UCSD-AML1 (cell line): ENCODE results near the gene IL12RB1.

Experiments
- DNase-seq: peaks from one replicate; lab custom pipeline; 2025; ENCODE audit not compliant: unreplicated experiment; lab: John Stamatoyannopoulos, UW

Gene IL12RB1

DNA sequence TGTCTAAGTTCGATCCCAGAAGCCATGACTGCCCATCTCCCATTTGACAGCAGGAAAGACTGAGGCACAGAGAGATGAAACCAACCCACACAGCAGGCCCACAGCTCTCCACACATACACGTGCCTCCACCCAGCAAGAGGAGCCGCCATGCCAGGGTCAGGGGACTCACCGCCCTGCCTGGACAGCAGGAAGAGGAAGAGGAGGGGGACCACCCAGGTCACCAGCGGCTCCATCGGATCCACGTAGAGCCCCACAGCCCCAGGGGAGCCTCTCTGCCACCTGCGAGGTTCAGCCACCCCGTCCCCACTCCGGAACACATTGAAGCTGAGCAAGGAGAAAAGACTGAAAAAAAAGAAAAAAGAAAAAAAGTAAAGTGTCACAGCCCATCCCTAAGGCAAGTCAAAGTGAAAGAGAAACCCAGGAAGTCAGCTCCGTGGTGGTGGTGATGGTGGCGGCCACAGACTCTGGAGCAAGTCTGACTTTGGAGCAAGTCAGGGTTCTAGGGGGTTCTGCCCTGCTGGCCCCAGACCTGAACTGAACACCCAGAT, at the start of gene IL12RB1:
Gene IL12RB1 (minus strand): TSS at position 345 of the 549 bp plus-strand sequence. CDS start 111 bp downstream, at position 234.
- peak; percentile 42 for DNase-seq

DNA sequence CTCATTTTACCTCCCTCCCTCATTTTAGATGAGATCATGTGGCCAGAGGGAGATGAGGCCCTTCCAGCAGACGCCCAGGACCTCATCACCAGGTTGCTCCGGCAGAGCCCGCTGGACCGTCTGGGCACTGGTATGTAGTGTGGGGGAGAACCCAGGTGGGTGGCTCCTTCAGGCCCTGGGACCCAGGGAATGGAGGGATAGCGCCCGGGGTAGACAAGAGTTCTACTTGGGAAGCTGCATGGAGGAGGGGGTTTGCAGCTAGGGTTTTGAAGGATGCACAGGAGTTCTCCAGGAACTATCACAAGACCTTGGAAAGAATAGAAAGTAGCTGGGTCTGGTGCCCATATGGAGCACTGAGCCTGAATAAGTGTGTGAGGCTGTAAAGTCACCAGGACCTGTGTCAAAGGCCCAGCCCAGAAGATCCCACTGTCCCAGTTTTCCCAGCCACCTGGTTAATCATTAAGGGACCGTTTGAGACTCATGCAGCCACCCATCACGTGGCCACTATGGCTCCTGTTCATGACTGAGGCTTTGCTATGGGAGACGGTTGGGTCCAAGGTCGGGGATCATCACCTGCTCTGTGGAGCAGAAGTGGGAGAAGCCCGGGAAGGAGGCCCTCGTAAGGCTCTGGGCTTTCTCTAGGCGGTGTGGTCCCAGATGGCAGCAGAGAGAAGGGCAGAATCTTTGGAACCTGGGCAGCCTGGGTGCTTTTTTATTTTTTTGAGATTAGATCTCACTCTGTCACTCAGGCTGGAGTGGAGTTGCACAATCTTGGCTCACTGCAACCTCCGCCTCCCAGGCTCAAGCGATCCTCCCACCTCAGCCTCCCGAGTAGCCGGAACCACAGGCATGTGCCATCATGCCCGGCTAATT, 49.2 kb upstream of the IL12RB1 start:
- no peak for DNase-seq

DNA sequence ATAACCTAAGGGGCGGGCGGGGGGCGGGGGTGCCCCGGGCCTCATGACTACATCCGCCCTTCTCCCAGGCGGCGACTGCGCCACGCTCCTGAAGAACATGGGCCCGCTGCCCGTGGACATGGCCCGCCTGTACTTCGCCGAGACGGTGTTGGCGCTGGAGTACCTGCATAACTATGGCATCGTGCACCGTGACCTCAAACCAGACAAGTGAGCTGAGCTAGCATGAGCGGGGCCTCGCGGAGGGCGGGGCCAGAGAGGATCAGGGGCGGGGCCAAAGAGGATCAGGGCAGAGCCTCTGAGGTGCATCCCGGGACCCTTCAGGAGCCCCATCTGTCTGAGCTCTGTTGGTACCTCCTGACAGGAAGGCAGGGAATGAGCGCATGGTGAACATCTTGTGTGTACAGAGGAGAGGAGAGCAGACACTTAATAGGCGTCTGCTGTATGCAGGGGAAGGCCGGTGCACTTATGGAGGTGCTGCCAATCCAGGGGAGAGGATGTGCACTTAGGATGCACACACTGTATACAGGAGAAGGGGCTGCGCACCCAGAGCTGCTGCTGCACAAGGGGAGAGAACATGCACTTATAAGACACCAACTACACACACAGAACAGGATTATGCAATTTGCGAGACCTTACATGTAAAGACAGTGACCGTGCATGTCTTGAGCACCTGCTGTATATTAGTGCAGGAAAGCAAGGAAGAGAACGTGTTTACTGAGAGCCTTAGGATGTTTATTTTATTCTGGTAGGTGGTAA, 45.3 kb upstream of the IL12RB1 start:
- DNase-seq = no peak

DNA sequence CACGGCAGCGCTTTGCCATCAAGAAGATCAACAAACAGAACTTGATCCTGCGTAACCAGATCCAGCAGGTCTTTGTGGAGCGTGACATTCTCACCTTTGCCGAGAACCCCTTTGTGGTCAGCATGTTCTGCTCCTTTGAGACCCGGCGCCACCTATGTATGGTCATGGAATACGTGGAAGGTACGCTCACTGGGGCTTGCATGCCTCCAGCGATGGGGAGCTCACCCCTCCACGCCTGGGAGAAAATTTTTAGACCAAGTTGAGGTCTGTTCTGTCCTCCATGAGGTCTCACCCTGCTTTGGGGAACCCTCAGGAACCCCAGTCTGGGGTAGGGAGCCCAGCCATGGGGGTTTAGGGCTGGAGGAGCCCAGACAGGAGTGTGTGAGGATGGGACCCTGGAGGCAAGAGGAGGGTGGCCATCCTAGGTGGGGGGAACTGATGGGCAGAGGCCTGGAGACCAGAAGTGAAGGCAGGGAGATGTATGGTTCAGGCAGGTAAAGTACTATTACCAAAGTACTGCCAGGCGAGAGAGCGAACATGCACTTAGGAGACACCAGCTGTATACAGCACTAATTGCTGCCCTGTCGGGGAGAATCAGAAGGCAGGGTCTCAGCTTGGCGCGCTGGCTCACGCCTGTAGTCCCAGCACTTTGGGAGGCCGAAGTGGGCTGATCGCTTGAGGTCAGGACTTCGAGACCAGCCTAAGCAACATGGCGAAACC, 43.9 kb upstream of the IL12RB1 start:
- no peak for DNase-seq

DNA sequence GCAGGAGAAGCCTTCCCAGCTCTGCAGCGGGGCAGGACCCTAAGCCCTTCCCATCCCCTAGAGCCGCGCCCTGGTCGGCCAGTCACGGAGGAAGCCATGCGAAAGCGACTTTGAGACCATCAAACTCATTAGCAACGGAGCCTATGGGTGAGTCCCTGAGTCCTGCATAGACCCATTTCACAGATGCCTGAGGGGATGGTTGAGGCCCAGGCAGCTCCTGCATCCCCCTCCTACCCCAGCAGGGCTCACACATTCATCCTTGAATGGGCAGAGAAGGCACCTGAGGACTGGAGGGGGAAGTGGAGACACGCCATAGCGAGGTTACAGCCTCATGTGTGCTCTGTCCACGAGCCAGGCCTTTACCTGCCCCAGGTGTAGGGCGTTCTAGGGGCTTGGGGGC, 42.1 kb upstream of the IL12RB1 start:
- DNase-seq = no peak

DNA sequence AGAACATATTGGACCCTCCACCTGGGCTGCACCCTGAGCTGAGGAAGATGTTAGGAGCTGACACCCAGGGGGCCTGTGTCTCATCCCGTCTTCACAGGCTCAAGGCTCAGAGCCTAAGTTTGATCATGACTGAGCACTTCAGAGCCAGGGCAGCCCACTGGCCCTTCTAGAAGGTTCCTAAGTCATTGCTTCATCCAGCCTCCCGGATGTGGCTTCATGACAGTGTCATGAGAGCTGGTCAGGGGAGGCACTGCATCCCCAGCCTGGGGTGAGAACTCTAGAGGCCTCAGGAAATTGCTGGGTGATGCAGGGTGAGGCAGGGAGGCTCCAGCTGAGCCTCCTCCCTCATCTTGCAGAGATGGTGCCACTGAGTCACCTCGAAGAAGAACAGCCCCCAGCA, 41.3 kb upstream of the IL12RB1 start:
- peak; percentile 72 for DNase-seq

DNA sequence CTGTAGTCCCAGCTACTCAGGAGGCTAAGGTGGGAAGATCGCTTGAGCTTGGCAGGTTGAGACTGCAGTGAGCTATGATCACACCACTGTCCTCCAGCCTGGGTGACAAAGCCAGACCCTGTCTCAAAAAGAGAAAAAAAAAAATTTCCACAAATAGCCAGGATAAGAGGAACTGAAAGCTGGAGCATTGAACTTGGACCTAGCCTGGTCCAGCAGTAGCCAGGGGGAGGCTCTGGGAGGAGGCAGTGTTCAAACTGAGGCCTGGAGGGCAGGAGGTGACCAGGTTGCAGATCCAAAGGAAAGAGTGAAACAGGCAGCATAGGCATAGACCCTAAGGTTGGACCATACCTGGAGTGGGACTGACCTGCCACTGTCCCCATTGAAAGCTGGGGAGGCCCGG, 39.4 kb upstream of the IL12RB1 start:
- DNase-seq = no peak

DNA sequence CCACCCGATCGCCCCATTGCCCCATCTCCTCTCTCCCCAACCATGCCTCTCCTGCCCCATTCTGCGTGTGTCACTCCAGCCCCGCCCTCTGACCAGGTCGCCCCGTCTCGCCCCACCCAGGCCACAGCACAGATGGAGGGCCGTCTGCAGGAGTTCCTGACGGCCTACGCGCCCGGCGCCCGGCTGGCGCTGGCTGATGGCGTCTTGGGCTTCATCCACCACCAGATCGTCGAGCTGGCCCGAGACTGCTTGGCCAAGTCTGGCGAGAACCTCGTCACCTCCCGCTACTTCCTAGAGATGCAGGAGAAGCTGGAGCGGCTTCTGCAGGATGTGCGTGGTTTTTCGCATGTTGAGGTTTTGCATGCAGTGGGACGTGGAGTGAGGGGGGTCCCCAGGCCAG, 37.1 kb upstream of the IL12RB1 start:
- DNase-seq = no peak

DNA sequence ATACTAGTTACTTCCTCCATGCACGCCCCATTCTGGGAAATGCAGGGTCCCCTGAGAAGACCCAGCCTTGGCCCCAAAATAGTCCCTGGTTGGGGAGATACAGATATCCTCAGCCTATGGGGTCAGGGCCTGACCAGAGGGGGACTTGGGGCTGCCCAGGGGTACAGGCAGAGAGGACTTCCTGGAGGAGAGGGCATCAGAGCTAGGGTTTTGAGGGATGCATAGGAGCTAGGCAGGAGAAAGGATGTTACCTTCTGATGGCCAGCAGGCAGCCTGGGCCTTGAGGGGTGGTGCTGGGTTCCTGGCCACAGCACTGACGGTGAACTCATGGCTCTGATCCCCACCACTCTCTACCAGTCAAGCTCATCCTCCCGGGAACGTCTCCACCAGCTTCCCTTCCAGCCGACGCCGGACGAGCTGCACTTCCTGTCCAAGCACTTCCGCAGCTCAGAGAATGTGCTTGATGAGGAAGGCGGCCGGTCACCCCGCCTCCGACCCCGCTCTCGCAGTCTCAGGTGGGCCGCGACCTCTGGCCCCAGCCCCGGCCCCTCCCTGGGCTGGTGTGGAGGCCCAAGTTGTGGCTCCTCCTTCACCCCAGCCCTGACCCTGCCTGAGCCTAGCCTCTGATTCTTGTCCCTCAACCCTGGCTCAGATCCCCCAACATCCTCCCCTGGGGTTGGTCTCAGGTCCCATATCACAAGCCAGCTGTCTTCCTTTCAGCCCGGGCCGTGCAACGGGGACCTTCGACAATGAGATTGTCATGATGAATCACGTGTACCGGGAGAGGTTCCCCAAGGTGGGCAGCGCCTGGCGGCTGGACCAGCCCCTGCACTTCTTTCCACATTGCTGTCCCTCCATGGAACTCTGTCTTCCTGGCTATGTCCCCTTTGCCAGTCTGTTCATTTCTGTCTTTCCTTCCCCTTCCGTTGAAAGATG, 36.4 kb upstream of the IL12RB1 start:
- DNase-seq = peak; percentile 46

DNA sequence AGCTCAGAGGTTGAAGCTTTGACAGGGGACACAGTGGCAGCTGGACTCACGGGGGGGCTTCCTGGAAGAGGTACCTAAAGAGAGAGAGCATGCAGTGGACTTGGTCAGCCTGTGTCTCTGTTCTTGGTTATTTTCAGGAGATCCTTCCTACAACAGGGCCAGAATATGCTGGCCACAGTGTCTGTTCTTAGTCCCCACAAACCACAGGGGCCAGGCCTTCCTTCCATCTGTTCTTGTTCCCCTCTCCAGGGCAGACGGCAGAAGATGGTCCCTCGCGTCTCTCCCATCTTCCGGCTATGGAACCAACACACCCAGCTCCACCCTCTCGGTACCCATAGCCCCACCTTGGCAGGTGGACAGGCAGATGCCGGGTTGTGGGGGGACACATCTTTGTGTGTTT, 35.7 kb upstream of the IL12RB1 start:
- peak; percentile 39 for DNase-seq

DNA sequence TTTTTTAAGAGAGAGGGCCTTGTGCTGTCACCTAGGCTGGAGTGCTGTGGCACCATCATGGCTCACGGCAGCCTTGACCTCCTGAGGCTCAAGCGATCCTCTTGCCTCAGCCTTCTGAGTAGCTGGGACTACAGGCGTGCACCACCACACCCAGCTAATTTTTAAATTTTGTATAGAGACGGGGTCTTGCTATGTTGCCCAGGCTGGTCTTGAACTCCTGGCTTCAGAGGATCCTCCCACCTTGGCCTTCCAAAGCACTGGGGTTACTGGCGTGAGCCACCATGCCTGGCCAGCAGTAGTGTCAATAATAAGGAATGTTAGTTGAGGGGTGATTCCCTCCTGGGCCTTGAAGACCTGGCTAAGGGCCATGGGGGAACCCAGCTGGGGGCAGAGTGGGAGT, 34.4 kb upstream of the IL12RB1 start:
- DNase-seq = no peak

DNA sequence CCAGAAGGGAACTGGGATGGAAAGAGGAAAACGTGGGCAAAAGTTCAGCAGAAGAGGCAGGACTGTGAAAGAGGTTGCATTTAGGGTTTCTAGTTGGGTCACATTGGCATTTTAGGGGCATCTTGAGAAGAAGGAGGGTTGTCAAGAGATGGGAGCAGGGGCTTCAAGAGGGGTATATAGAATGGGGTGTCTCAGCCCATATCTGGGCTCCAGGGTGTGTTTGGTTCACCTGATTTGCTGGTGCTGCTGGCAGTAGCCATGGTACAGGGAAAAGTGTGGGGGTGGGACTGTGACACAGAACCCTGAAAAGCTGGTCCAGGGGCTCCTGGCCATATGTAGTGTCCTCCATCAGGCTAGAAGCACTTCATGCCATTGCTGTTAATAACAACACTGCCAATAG, 33.4 kb upstream of the IL12RB1 start:
- no peak for DNase-seq

DNA sequence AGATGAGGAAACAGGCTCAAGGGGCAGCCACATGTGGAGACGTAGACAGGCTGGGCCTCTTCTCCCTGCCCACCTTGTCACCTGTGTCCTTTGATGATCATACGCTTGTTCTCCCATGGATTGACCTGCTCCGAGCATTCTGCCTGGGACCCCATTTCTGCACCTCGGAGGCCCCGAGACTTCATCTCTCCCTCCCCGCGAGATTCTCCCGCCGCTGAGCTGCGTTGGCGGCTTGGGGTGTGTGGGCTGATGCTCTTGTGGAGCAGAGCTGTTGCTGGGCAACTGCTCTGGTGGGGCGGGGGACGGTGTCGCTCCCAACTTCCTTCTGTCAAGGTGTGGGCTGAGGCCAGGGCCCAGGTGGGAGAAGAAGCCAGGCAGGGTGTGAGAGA, 33.0 kb upstream of the IL12RB1 start:
- no peak for DNase-seq

DNA sequence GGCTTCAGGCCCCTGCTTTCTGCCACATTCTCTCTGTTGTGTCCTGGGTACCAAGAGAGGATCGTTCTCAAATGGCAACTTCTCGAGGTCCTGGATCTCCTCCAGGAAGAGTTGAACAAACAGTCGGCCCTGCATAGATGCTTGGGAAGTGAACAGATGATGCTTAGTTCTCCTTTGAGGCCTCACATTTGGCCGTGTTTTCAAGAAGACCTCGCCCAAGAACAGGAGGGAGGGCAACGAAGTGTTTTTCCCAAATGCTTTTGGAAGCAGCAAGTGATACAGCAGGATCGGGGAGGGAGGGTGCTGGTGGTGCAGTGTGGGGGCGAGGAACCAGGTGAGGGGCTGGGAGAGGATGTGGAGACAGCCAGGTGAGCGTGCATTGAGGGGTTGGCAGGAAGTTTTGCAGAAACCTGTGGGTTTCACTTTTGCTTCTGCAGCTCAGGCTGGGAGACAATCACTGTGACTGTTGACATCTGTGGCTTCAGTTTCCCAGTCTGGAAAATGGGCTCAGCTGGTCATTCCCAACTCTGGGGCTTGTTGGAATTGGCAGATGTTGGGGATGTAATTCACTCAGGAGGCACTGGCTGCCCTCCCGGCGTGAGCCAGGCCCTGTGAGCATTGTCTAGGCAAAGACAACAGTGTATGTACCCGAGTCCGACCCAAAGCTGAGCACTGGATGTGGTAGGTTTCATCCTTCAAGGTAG, 32.4 kb upstream of the IL12RB1 start:
- no peak for DNase-seq

DNA sequence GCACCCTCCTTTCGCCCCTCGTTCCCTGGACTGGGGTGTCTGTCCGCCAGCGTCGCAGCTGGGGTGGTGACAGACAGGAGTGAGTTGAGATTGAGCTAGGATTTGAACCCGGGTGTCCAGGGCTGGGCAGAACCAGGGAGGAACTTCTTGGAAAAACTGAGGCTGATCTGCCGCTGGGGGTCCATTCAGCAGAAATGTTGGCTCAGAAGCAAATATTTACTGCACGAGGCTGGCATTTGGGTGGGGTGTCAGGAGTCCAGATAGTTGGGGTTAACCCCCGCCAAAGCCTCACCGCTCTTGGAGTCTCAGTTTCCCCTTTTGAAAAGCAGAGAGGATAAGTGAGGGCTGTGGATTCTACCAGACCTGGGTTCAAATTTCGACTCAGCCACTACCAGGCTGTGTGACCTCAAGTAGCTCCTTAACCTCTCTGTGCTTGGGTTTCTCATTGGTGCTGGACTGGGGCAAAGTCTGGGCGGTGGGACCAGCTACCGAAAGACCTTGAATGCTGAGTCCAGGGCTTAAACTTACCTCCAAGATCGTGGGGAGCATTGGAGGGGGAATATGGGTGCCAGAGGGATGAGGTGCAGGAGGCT, 31.8 kb upstream of the IL12RB1 start:
- DNase-seq = no peak

DNA sequence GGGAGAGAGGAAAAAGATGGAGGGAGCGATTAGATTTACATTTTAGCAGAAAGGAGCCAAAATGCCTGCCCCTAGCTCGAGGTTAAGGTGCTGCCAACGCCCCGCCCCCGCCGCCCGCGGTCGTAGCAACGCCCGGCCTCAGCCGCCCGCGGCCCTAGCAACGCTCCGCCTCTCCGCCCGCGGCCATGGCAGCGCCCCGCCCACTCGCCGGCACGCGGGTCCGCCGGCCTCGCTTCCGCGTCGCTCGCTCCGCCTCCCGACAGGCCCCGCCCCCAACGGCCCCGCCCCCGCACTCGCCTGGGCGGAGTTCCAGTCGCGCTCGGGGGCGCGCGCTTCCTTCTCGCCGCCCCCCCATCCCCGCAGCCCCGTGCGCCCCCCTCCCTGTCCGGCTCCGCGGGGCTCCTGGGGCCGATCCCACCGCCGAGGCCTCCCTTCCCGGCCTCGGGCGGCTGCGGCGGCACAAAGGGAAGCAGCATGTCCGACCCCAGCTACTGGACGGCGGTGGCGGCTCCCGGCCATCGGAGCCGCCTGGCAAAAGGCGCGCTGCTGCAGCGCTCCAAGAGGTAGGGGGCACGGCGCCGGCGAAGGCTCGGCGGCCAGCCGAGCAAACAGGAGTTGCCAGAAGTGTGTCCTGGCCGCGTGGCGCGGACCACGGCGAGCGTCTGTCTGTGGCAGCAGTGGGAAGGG, 31.1 kb upstream of the IL12RB1 start:
- DNase-seq = peak; percentile 94

DNA sequence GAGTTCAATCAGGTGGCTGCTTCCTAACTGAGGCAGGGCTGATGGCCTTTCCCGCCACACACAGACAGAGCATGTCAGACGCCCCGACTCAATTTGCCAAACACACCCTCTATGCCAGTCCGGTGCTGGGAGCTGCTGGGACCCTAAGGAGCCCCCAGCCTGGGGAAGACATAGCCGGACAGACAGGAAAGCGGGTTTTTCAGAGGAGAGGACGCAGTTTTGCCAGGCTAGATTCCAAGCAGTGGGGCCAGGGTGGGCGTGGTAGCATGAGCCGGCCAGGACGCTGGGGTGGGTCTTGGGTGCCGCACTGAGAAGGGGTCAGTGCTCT, 30.6 kb upstream of the IL12RB1 start:
- no peak for DNase-seq

DNA sequence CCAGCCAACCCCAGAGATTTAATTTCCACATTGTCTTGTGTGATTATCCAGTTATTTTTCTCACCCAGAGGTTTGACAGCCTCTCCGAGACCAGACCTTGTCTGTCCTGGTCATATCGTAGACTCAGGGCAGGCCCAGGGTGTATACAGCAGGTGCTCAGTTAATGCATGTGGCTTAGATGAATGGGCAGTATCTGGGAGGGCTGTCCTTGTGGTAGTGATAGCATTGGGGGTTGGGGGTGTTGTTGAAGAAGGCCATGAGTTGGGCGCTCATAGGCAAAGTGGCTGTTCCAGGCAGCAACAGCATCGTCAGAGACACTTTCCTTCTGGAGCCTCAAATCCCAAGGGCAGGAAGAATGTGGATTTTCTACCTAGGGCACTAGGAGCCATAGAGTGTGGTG, 27.7 kb upstream of the IL12RB1 start:
- DNase-seq = no peak

DNA sequence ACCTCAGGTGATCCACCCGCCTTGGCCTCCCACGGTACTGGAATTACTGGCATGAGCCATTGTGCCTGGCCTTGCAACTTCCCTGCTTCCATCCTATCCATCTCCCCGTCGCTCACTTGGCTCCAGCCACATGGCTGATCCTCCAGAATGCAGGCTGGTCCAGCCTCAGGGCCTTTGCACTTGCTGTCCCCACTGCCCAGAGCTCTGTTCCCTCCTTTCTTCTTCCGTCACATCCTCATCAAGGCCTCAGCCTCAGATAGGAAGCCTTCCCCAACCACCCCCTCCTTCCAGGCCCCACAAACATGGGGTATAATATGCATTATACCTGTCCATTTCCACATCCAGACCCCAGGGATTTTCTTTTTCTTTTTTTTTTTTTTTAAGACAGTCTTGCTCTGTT, 27.1 kb upstream of the IL12RB1 start:
- DNase-seq = no peak
